GM18909 (cell line): Measurements from ENCODE around the gene DPP8.
"Not testable (repeated sequence)": the region's sequence is repeated elsewhere in the genome, so short reads cannot be mapped to it uniquely, and the experiment has no call there.

Source experiments
- ATAC-seq: cut with Tn5 transposase; IDR thresholded peaks from one replicate; pipeline ENCODE4 v1.9.1; 2021; ENCODE audit warnings: mild to moderate bottlenecking; ENCODE audit not compliant: unreplicated experiment, poor library complexity

The DPP8 gene

GRCh38 chr15:65528461-65529060 lies 11.1 kb upstream of the DPP8 start:
- no peak for ATAC-seq

- no peak for ATAC-seq
Measured at GRCh38 chr15:65525622-65526021, 8.1 kb upstream of the DPP8 start.

- no peak for ATAC-seq
Measured at GRCh38 chr15:65524226-65524625, 6.7 kb upstream of the DPP8 start.

GRCh38 chr15:65521350-65521749 lies 3.9 kb upstream of the DPP8 start:
- ATAC-seq: no peak

- no peak for ATAC-seq
Measured at GRCh38 chr15:65518633-65519285, 1.3 kb upstream of the DPP8 start.

- no peak for ATAC-seq
Measured at GRCh38 chr15:65517866-65518207, 348 bp upstream of the DPP8 start.

GRCh38 chr15:65512807-65513416 lies 4.6 kb downstream of the DPP8 start:
- ATAC-seq: no peak

- no peak for ATAC-seq
Measured at GRCh38 chr15:65512189-65512588, 5.3 kb downstream of the DPP8 start.

- ATAC-seq: no peak
Measured at GRCh38 chr15:65509321-65509720, 8.2 kb downstream of the DPP8 start.

GRCh38 chr15:65494076-65494475 lies 23.4 kb downstream of the DPP8 start:
- no peak for ATAC-seq

- ATAC-seq: no peak
Measured at GRCh38 chr15:65484876-65485275, 32.6 kb downstream of the DPP8 start.

GRCh38 chr15:65476903-65477302 lies 40.6 kb downstream of the DPP8 start:
- no peak for ATAC-seq

GRCh38 chr15:65470866-65471265 lies 46.6 kb downstream of the DPP8 start:
- no peak for ATAC-seq

GRCh38 chr15:65468229-65468909 lies 49.1 kb downstream of the DPP8 start:
- no peak for ATAC-seq

- ATAC-seq: no peak
Measured at GRCh38 chr15:65466901-65467300, 50.6 kb downstream of the DPP8 start.

- not testable (repeated sequence) for ATAC-seq
Measured at GRCh38 chr15:65463096-65463495, 54.4 kb downstream of the DPP8 start.

- no peak for ATAC-seq
Measured at GRCh38 chr15:65460741-65461347, 56.6 kb downstream of the DPP8 start.

GRCh38 chr15:65455256-65455655 lies 62.2 kb downstream of the DPP8 start:
- not testable (repeated sequence) for ATAC-seq

- no peak for ATAC-seq
Measured at GRCh38 chr15:65451989-65452388, 65.5 kb downstream of the DPP8 start.

- no peak for ATAC-seq
Measured at GRCh38 chr15:65450556-65450955, 66.9 kb downstream of the DPP8 start.

GRCh38 chr15:65447145-65447544 lies 70.3 kb downstream of the DPP8 start:
- ATAC-seq: no peak
